Measurements from ENCODE around the gene MAPKAPK2.

GRCh38 chr1:206757524-206758266 lies 73.0 kb downstream of the MAPKAPK2 start:
- TF ChIP-seq CTCF (IDR thresholded peaks at IDR 0.05; ENCODE audit: low read length) (no peak), EZH2 (IDR thresholded peaks at IDR 0.05; ENCODE audit: borderline replicate concordance, low read length) (no peak)

Measured in OCI-LY1 (cell line).